Ascending aorta (tissue), 2 donors: ENCODE data around the gene KANSL1. TPM values are rescaled to one million over a fixed set of nuclear protein-coding genes. Genes with fewer than 3 reads are reported as not detected.

Experiments
- DNase-seq, 2 donors: peaks; one replicate each; pipeline ENCODE4 v3.0.0-alpha.2; 2019; ENCODE audit warnings: low spot score in 2 of 2
- H3K27ac ChIP-seq, 2 donors: fragments of 200-600 bp; sonication (generic); one replicate each; pipeline ENCODE4 v1.5.1; 2016 to 2017; ENCODE audit warnings: mild to moderate bottlenecking in 1 of 2
- H3K27me3 ChIP-seq: fragments of 200-600 bp; sonication (generic); one replicate; pipeline ENCODE4 v1.5.1; 2017
- H3K36me3 ChIP-seq, 2 donors: fragments of 200-600 bp; sonication (generic); one replicate each; pipeline ENCODE4 v1.5.1; 2016
- H3K4me1 ChIP-seq, 2 donors: fragments of 200-600 bp; sonication (generic); one replicate each; pipeline ENCODE4 v1.5.1; 2016 to 2017; ENCODE audit warnings: mild to moderate bottlenecking in 1 of 2
- H3K4me3 ChIP-seq, 2 donors: fragments of 200-600 bp; sonication (generic); one replicate each; pipeline ENCODE4 v1.5.1; 2016 to 2017; ENCODE audit warnings: mild to moderate bottlenecking in 1 of 2
- H3K9me3 ChIP-seq, 2 donors: fragments of 200-600 bp; sonication (generic); one replicate each; pipeline ENCODE4 v1.5.1; 2016
- CTCF ChIP-seq, 3 experiments: fragments of 200-600 bp in 2 of 3; fragments of 450-650 bp in 1 of 3; sonication (generic) in 2 of 3; IDR thresholded peaks; one replicate each; pipeline ENCODE4 v1.5.1; 2016 to 2019; ENCODE audit warnings: antibody characterized with exemption in 3 of 3, mild to moderate bottlenecking in 1 of 3, moderate library complexity in 1 of 3
- intact Hi-C: fragments of 100-400 bp; cut with DNase I; formaldehyde crosslinking; loops from one replicate; pipeline ENCODE4 v1.15.1; 2023
- total RNA-seq: library from RNA; depleted of rRNA; stranded (reverse); fragments of >200 nt; gene quantifications from one replicate; pipeline ENCODE4 v1.1.0, GENCODE V29; 2016

The KANSL1 gene
- total RNA-seq, 1 donor from 2014 or later = 53.5 TPM

- Histone ChIP-seq H3K27ac (no peak overlapping the region), H3K4me3 (no peak overlapping the region), H3K36me3 (no peaks in the 10 kb centered on the region), H3K4me1 (no peaks in the 10 kb centered on the region), H3K9me3 (no peaks in the 10 kb centered on the region), H3K27me3 (no peaks in the 10 kb centered on the region)
- intact Hi-C loops = no loop called here
- no peak for DNase-seq
- TF ChIP-seq CTCF (IDR thresholded peaks at IDR 0.05) = no peak
Measured at GRCh38 chr17:46013127-46013501, 180.1 kb downstream of the KANSL1 start.

- no peaks in the 10 kb centered on the region for H3K27me3 ChIP-seq
- H3K4me3 ChIP-seq = no peak overlapping the region
- no peaks in the 10 kb centered on the region for H3K9me3 ChIP-seq
- no peaks in the 10 kb centered on the region for H3K36me3 ChIP-seq
- TF ChIP-seq CTCF (IDR thresholded peaks at IDR 0.05) = no peak
- DNase-seq = no peak
- intact Hi-C loops = no loop called here
- no peak overlapping the region for H3K27ac ChIP-seq
- no peaks in the 10 kb centered on the region for H3K4me1 ChIP-seq
Measured at GRCh38 chr17:46012506-46013079, 180.6 kb downstream of the KANSL1 start.

DNA sequence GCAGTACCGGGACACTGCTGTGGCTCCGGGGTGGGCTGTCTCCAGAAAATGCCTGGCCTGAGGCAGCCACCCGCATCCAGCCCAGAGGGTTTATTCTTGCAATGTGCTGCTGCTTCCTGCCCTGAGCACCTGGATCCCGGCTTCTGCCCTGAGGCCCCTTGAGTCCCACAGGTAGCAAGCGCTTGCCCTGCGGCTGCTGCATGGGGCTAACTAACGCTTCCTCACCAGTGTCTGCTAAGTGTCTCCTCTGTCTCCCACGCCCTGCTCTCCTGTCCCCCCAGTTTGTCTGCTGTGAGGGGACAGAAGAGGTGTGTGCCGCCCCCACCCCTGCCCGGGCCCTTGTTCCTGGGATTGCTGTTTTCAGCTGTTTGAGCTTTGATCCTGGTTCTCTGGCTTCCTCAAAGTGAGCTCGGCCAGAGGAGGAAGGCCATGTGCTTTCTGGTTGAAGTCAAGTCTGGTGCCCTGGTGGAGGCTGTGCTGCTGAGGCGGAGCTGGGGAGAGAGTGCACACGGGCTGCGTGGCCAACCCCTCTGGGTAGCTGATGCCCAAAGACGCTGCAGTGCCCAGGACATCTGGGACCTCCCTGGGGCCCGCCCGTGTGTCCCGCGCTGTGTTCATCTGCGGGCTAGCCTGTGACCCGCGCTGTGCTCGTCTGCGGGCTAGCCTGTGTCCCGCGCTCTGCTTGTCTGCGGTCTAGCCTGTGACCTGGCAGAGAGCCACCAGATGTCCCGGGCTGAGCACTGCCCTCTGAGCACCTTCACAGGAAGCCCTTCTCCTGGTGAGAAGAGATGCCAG is 181.3 kb downstream of the KANSL1 start:
- Histone ChIP-seq H3K9me3 (no peaks in the 10 kb centered on the region), H3K27me3 (no peaks in the 10 kb centered on the region), H3K4me1 (no peaks in the 10 kb centered on the region), H3K4me3 (no peak overlapping the region), H3K27ac (no peak overlapping the region), H3K36me3 (no peaks in the 10 kb centered on the region)
- DNase-seq = no peak
- TF ChIP-seq CTCF (IDR thresholded peaks at IDR 0.05) = no peak
- intact Hi-C loops = no loop called here

DNA sequence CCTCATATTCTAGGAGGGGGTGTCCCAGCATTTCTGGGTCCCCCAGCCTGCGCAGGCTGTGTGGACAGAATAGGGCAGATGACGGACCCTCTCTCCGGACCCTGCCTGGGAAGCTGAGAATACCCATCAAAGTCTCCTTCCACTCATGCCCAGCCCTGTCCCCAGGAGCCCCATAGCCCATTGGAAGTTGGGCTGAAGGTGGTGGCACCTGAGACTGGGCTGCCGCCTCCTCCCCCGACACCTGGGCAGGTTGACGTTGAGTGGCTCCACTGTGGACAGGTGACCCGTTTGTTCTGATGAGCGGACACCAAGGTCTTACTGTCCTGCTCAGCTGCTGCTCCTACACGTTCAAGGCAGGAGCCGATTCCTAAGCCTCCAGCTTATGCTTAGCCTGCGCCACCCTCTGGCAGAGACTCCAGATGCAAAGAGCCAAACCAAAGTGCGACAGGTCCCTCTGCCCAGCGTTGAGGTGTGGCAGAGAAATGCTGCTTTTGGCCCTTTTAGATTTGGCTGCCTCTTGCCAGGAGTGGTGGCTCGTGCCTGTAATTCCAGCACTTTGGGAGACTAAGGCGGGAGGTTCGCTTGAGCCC is 182.5 kb downstream of the KANSL1 start:
- H3K36me3 ChIP-seq = no peaks in the 10 kb centered on the region
- H3K9me3 ChIP-seq = no peaks in the 10 kb centered on the region
- no peak for TF ChIP-seq CTCF (IDR thresholded peaks at IDR 0.05)
- DNase-seq = no peak
- H3K4me1 ChIP-seq = no peaks in the 10 kb centered on the region
- no peak overlapping the region for H3K4me3 ChIP-seq
- H3K27me3 ChIP-seq = no peaks in the 10 kb centered on the region
- no peak overlapping the region for H3K27ac ChIP-seq
- intact Hi-C loops = no loop called here

GRCh38 chr17:46009681-46010596 is 183.3 kb downstream of the KANSL1 start:
- no peak overlapping the region for H3K27ac ChIP-seq
- no peak for DNase-seq

More at GRCh38 chr17:46009681-46010596, 183.3 kb downstream of the KANSL1 start:
- TF ChIP-seq CTCF (IDR thresholded peaks at IDR 0.05) = no peak
- intact Hi-C loops = loop anchor here (10.0 kb wide), 1 partner anchor 275 kb away; no protein-coding TSS in a partner anchor
- H3K4me1 ChIP-seq = no peaks in the 10 kb centered on the region
- no peaks in the 10 kb centered on the region for H3K36me3 ChIP-seq
- H3K9me3 ChIP-seq = no peaks in the 10 kb centered on the region
- no peak overlapping the region for H3K4me3 ChIP-seq
- no peaks in the 10 kb centered on the region for H3K27me3 ChIP-seq
